ENCODE data around the gene ZCCHC9. TPM values are rescaled to one million over a fixed set of nuclear protein-coding genes. Genes with fewer than 3 reads are reported as not detected.

Gene ZCCHC9
- total RNA-seq, 4 donors from 2014 or later, result 10.0 to 36.2 (median 28.2) TPM

GRCh38 chr5:81355291-81356251, 54.2 kb downstream of the ZCCHC9 start:
- DNase-seq, result no peak
- Histone ChIP-seq H3K4me1 (no peaks in the 10 kb centered on the region), H3K4me3 (no peak overlapping the region), H3K27ac (no peak overlapping the region), H3K27me3 (no peaks in the 10 kb centered on the region), H3K36me3 (no peaks in the 10 kb centered on the region), H3K9me3 (no peaks in the 10 kb centered on the region)
- intact Hi-C loops (cut with DNase I; ENCODE audit: low total_unique reads), result no loop called here
- TF ChIP-seq POLR2A (IDR thresholded peaks at IDR 0.05) (no peak), CTCF (IDR thresholded peaks at IDR 0.05) (no peak)

- intact Hi-C loops (cut with DNase I; ENCODE audit: low total_unique reads), result no loop called here
- Histone ChIP-seq H3K4me1 (no peaks in the 10 kb centered on the region), H3K36me3 (no peaks in the 10 kb centered on the region), H3K27ac (no peak overlapping the region), H3K4me3 (no peak overlapping the region), H3K27me3 (no peaks in the 10 kb centered on the region), H3K9me3 (no peaks in the 10 kb centered on the region)
- no peak for TF ChIP-seq CTCF (IDR thresholded peaks at IDR 0.05)
- TF ChIP-seq POLR2A (IDR thresholded peaks at IDR 0.05), result no peak
- DNase-seq, result no peak
Measured at GRCh38 chr5:81359108-81359507, 57.7 kb downstream of the ZCCHC9 start.

GRCh38 chr5:81359881-81360280, 58.5 kb downstream of the ZCCHC9 start:
- Histone ChIP-seq H3K36me3 (no peaks in the 10 kb centered on the region), H3K27ac (no peak overlapping the region), H3K9me3 (no peaks in the 10 kb centered on the region), H3K27me3 (no peaks in the 10 kb centered on the region), H3K4me3 (no peak overlapping the region), H3K4me1 (no peaks in the 10 kb centered on the region)
- intact Hi-C loops (cut with DNase I; ENCODE audit: low total_unique reads), result no loop called here
- TF ChIP-seq POLR2A (IDR thresholded peaks at IDR 0.05), result no peak
- TF ChIP-seq CTCF (IDR thresholded peaks at IDR 0.05), result no peak
- DNase-seq, result no peak

- Histone ChIP-seq H3K27me3 (no peaks in the 10 kb centered on the region), H3K9me3 (no peaks in the 10 kb centered on the region), H3K27ac (no peak overlapping the region), H3K4me1 (no peaks in the 10 kb centered on the region), H3K4me3 (no peak overlapping the region), H3K36me3 (no peaks in the 10 kb centered on the region)
- no peak for TF ChIP-seq POLR2A (IDR thresholded peaks at IDR 0.05)
- TF ChIP-seq CTCF (IDR thresholded peaks at IDR 0.05), result no peak
- intact Hi-C loops (cut with DNase I; ENCODE audit: low total_unique reads), result no loop called here
- DNase-seq, result no peak
Measured at GRCh38 chr5:81360640-81361039, 59.3 kb downstream of the ZCCHC9 start.

DNA sequence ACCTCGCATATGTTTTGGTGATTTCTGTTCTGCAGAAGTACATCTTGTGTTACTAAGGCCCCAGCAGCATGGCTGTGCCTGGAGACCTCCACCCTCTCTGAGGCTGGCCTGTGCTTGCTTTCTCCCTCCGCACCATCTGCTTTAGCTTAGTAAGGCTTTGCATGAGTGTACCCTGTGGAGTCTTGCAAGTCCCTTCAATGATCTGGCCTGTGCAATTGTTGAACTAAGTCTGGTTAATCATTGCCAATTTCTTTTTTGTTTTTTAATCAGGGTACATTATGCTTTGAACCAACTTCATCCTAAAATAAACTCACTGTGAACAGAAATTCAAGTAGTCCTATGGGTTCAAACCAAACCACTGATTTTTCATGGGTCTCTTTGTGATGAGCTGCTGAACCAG, 60.2 kb downstream of the ZCCHC9 start:
- no peak for TF ChIP-seq CTCF (IDR thresholded peaks at IDR 0.05)
- no peak for TF ChIP-seq POLR2A (IDR thresholded peaks at IDR 0.05)
- H3K4me1 ChIP-seq, result no peaks in the 10 kb centered on the region
- intact Hi-C loops (cut with DNase I; ENCODE audit: low total_unique reads), result no loop called here
- no peak overlapping the region for H3K4me3 ChIP-seq
- DNase-seq, result no peak
- H3K36me3 ChIP-seq, result no peaks in the 10 kb centered on the region
- no peaks in the 10 kb centered on the region for H3K9me3 ChIP-seq
- no peak overlapping the region for H3K27ac ChIP-seq
- no peaks in the 10 kb centered on the region for H3K27me3 ChIP-seq

Data from uterus (tissue), 4 donors.